WTC11 (cell line): Measurements from ENCODE around the gene PSTK. TPM values are rescaled to one million over a fixed set of nuclear protein-coding genes. Genes with fewer than 3 reads are reported as not detected.

Experiments
- ATAC-seq: fragments of 200-7000 bp; cut with Tn5 transposase; 2 replicates; pipeline ENCODE4 v1.10.0; 2021; ENCODE audit warnings: mild to moderate bottlenecking, moderate library complexity
- CTCF ChIA-PET: fragments of 300-600 bp; sonication (Branson Sonifier 250); formaldehyde crosslinking; loops from one replicate; lab custom pipeline; 2021; ENCODE audit warnings: antibody characterized with exemption; lab: Charles Lee
- POLR2A ChIA-PET: fragments of 350-600 bp; sonication (Branson Sonifier 250); formaldehyde crosslinking; loops from one replicate; lab custom pipeline; 2021; ENCODE audit warnings: antibody characterized with exemption; lab: Charles Lee
- DNase-seq: peaks from one replicate; pipeline ENCODE4 v3.0.0; 2021; ENCODE audit warnings: low spot score
- H3K27ac Mint-ChIP-seq: 2 replicates; pipeline ENCODE4 v1.8.0; 2021; ENCODE audit warnings: mixed read lengths
- H3K27me3 Mint-ChIP-seq: 2 replicates; pipeline ENCODE4 v1.8.0; 2021; ENCODE audit warnings: low read depth, mild to moderate bottlenecking, moderate library complexity, mixed read lengths
- H3K36me3 Mint-ChIP-seq: 2 replicates; pipeline ENCODE4 v1.8.0; 2021; ENCODE audit warnings: mixed read lengths
- H3K4me1 Mint-ChIP-seq: 2 replicates; pipeline ENCODE4 v1.8.0; 2022; ENCODE audit warnings: mixed read lengths
- H3K4me3 Mint-ChIP-seq: 2 replicates; pipeline ENCODE4 v1.8.0; 2021; ENCODE audit warnings: mild to moderate bottlenecking, moderate library complexity, mixed read lengths
- H3K9me3 Mint-ChIP-seq: 2 replicates; pipeline ENCODE4 v1.8.0; 2021; ENCODE audit warnings: mixed read lengths
- AFF4 ChIP-seq: sonication (generic); formaldehyde crosslinking; IDR thresholded peaks from 2 replicates; pipeline ENCODE4 v1.8.1; 2023; ENCODE audit warnings: mild to moderate bottlenecking, missing genetic modification reagents, borderline replicate concordance
- AR ChIP-seq: fragments of 250-450 bp; sonication (Bioruptor Pico); IDR thresholded peaks from 2 replicates; pipeline ENCODE4 v1.9.0; 2021; ENCODE audit warnings: mild to moderate bottlenecking
- CBFB ChIP-seq: sonication (generic); formaldehyde crosslinking; IDR thresholded peaks from 2 replicates; pipeline ENCODE4 v1.8.1; 2022; ENCODE audit warnings: mild to moderate bottlenecking, low read depth, missing genetic modification reagents
- CDX4 ChIP-seq: fragments of 250-450 bp; sonication (Bioruptor Pico); IDR thresholded peaks from 2 replicates; pipeline ENCODE4 v1.9.0; 2021; ENCODE audit warnings: moderate library complexity, mild to moderate bottlenecking, inconsistent platforms, borderline replicate concordance
- HMGXB4 ChIP-seq: sonication (generic); formaldehyde crosslinking; IDR thresholded peaks from 2 replicates; pipeline ENCODE4 v1.8.1; 2023; ENCODE audit warnings: mild to moderate bottlenecking, moderate library complexity, missing genetic modification reagents
- JUN ChIP-seq: sonication (generic); formaldehyde crosslinking; IDR thresholded peaks from 2 replicates; pipeline ENCODE4 v1.8.0; 2023; ENCODE audit warnings: mild to moderate bottlenecking, missing genetic modification reagents
- MLX ChIP-seq: sonication (generic); formaldehyde crosslinking; IDR thresholded peaks from 2 replicates; pipeline ENCODE4 v1.8.1; 2023; ENCODE audit warnings: mild to moderate bottlenecking, missing genetic modification reagents, moderate library complexity
- TP53 ChIP-seq: sonication (generic); formaldehyde crosslinking; IDR thresholded peaks from 2 replicates; pipeline ENCODE4 v1.8.1; 2023; ENCODE audit warnings: mild to moderate bottlenecking, missing genetic modification reagents
- ZNF121 ChIP-seq: sonication (generic); formaldehyde crosslinking; IDR thresholded peaks from 2 replicates; pipeline ENCODE4 v1.8.0; 2023; ENCODE audit warnings: missing genetic modification reagents
- ZNF263 ChIP-seq: sonication (generic); formaldehyde crosslinking; IDR thresholded peaks from 2 replicates; pipeline ENCODE4 v1.8.1; 2022; ENCODE audit warnings: low read depth, mild to moderate bottlenecking, moderate library complexity, missing genetic modification reagents
- ZNF281 ChIP-seq: sonication (generic); formaldehyde crosslinking; IDR thresholded peaks from 2 replicates; pipeline ENCODE4 v1.8.0; 2023; ENCODE audit warnings: mild to moderate bottlenecking, missing genetic modification reagents
- ZNF423 ChIP-seq: fragments of 250-450 bp; sonication (Bioruptor Pico); IDR thresholded peaks from 2 replicates; pipeline ENCODE4 v2.1.2; 2022; ENCODE audit warnings: mild to moderate bottlenecking, moderate library complexity
- ZNF512 ChIP-seq: sonication (generic); formaldehyde crosslinking; IDR thresholded peaks from 2 replicates; pipeline ENCODE4 v1.8.1; 2022; ENCODE audit warnings: missing genetic modification reagents, borderline replicate concordance
- ZNF532 ChIP-seq: fragments of 250-450 bp; sonication (Bioruptor Pico); IDR thresholded peaks from 2 replicates; pipeline ENCODE4 v1.9.0; 2021; ENCODE audit warnings: mild to moderate bottlenecking, borderline replicate concordance
- total RNA-seq: library from RNA; stranded (reverse); gene quantifications from 3 replicates; pipeline ENCODE4 v1.2.3, GENCODE V29; 2021

The PSTK gene
- total RNA-seq, 1 experiment from 2014 or later: 4.0 TPM

- TF ChIP-seq ZNF512 (CRISPR knock-in tag) (no peak), CBFB (no peak)
These were observed 4.5 kb downstream of the PSTK start (continued) for GRCh38 chr10:122984708-122985107.

GRCh38 chr10:122986335-122986734, 6.1 kb downstream of the PSTK start:
- Mint-ChIP-seq H3K9me3 (no peaks in the 10 kb centered on the region), H3K27ac (no peak overlapping the region), H3K36me3 (no peaks in the 10 kb centered on the region), H3K27me3 (no peaks in the 10 kb centered on the region), H3K4me1 (peaks cover 2% of the 10 kb centered on the region; the same call in 1 of the 2 replicates), H3K4me3 (no peak overlapping the region)
- POLR2A ChIA-PET: no interaction called here
- CTCF ChIA-PET: no interaction called here
- no peak for DNase-seq
- ATAC-seq: no peak
- TF ChIP-seq JUN (no peak), HMGXB4 (CRISPR knock-in tag) (no peak), ZNF281 (CRISPR knock-in tag) (no peak), ZNF532 (CRISPR knock-in tag) (no peak), AFF4 (CRISPR knock-in tag) (no peak), MLX (CRISPR knock-in tag) (no peak), TP53 (CRISPR knock-in tag) (no peak), ZNF512 (CRISPR knock-in tag) (no peak), ZNF263 (CRISPR knock-in tag) (no peak), AR (CRISPR knock-in tag) (no peak), CDX4 (no peak), ZNF423 (CRISPR knock-in tag) (no peak), ZNF121 (CRISPR knock-in tag) (no peak)
